Right atrium auricular region (tissue), 2 donors: ENCODE measurements around the gene PSTPIP2. TPM values are rescaled to one million over a fixed set of nuclear protein-coding genes. Genes with fewer than 3 reads are reported as not detected.

Experiments
- DNase-seq: peaks from one replicate; pipeline ENCODE4 v3.0.0-alpha.2; 2019; ENCODE audit warnings: low spot score
- H3K27ac ChIP-seq, 2 donors: fragments of 200-600 bp; sonication (generic); 1 replicate in 1 of 2; 2 replicates in 1 of 2; pipeline ENCODE4 v1.5.1; 2016 to 2019
- H3K27me3 ChIP-seq, 2 donors: fragments of 200-600 bp; sonication (generic); one replicate each; pipeline versions ENCODE4 v1.5.1 to v1.6.0; 2017 to 2019
- H3K36me3 ChIP-seq: fragments of 200-600 bp; sonication (generic); one replicate; pipeline ENCODE4 v1.5.1; 2016
- H3K4me1 ChIP-seq, 2 donors: fragments of 200-600 bp; sonication (generic); one replicate each; pipeline versions ENCODE4 v1.5.1 to v1.6.0; 2017 to 2019
- H3K4me3 ChIP-seq, 2 donors: fragments of 200-600 bp; sonication (generic); 1 replicate in 1 of 2; 2 replicates in 1 of 2; pipeline ENCODE4 v1.5.1; 2017 to 2019; ENCODE audit warnings: mild to moderate bottlenecking in 1 of 2, moderate library complexity in 1 of 2
- H3K9me3 ChIP-seq, 2 donors: fragments of 200-600 bp; sonication (generic); one replicate each; pipeline ENCODE4 v1.5.1; 2019
- CTCF ChIP-seq, 2 donors: fragments of 200-600 bp; sonication (generic); IDR thresholded peaks; one replicate each; pipeline ENCODE4 v1.5.1; 2019; ENCODE audit warnings: antibody characterized with exemption in 2 of 2
- total RNA-seq, 2 donors: library from RNA; depleted of rRNA; stranded (reverse); fragments of >200 nt; gene quantifications; one replicate each; pipeline ENCODE4 v1.1.0, GENCODE V29; 2016

Gene PSTPIP2
- total RNA-seq, 2 donors from 2014 or later, result 3.4 to 3.9 TPM

GRCh38 chr18:46068763-46069162 lies 3.3 kb downstream of the PSTPIP2 start:
- no peak for DNase-seq
- Histone ChIP-seq H3K36me3 (no peaks in the 10 kb centered on the region), H3K4me3 (no peak overlapping the region), H3K9me3 (peaks cover 0 to 7% of the 10 kb centered on the region in 2 donors), H3K4me1 (peaks cover 0 to 23% of the 10 kb centered on the region in 2 donors), H3K27ac (no peak overlapping the region), H3K27me3 (no peaks in the 10 kb centered on the region)
- no peak for TF ChIP-seq CTCF (IDR thresholded peaks at IDR 0.05)

- DNase-seq, result no peak
- no peaks in the 10 kb centered on the region for H3K36me3 ChIP-seq
- H3K4me3 ChIP-seq, result no peak overlapping the region
- peaks cover 0 to 12% of the 10 kb centered on the region in 2 donors for H3K4me1 ChIP-seq
- H3K9me3 ChIP-seq, result peaks cover 0 to 7% of the 10 kb centered on the region in 2 donors
- H3K27ac ChIP-seq, result no peak overlapping the region
- H3K27me3 ChIP-seq, result no peaks in the 10 kb centered on the region
- TF ChIP-seq CTCF (IDR thresholded peaks at IDR 0.05), result no peak
Measured at GRCh38 chr18:46067438-46068007, 4.5 kb downstream of the PSTPIP2 start.

GRCh38 chr18:46062781-46063180 lies 9.3 kb downstream of the PSTPIP2 start:
- Histone ChIP-seq H3K27ac (no peak overlapping the region), H3K36me3 (no peaks in the 10 kb centered on the region), H3K4me1 (no peaks in the 10 kb centered on the region), H3K4me3 (no peak overlapping the region), H3K9me3 (peaks cover 0 to 4% of the 10 kb centered on the region in 2 donors), H3K27me3 (no peaks in the 10 kb centered on the region)
- DNase-seq, result no peak
- no peak for TF ChIP-seq CTCF (IDR thresholded peaks at IDR 0.05)

GRCh38 chr18:46061796-46062195 lies 10.3 kb downstream of the PSTPIP2 start:
- no peaks in the 10 kb centered on the region for H3K4me1 ChIP-seq
- no peaks in the 10 kb centered on the region for H3K27me3 ChIP-seq
- DNase-seq, result no peak

GRCh38 chr18:46061387-46061786 lies 10.7 kb downstream of the PSTPIP2 start:
- peak; percentile 52 for DNase-seq
- H3K4me3 ChIP-seq, result no peak overlapping the region
- no peaks in the 10 kb centered on the region for H3K36me3 ChIP-seq
- no peaks in the 10 kb centered on the region for H3K27me3 ChIP-seq
- no peaks in the 10 kb centered on the region for H3K9me3 ChIP-seq
- H3K27ac ChIP-seq, result no peak overlapping the region
- no peaks in the 10 kb centered on the region for H3K4me1 ChIP-seq
- no peak for TF ChIP-seq CTCF (IDR thresholded peaks at IDR 0.05)

More at GRCh38 chr18:46061796-46062195, 10.3 kb downstream of the PSTPIP2 start:
- Histone ChIP-seq H3K4me3 (no peak overlapping the region), H3K9me3 (no peaks in the 10 kb centered on the region), H3K36me3 (no peaks in the 10 kb centered on the region), H3K27ac (no peak overlapping the region)
- TF ChIP-seq CTCF (IDR thresholded peaks at IDR 0.05), result no peak

- no peak for TF ChIP-seq CTCF (IDR thresholded peaks at IDR 0.05)
- no peaks in the 10 kb centered on the region for H3K9me3 ChIP-seq
Measured at GRCh38 chr18:46060359-46060841, 11.7 kb downstream of the PSTPIP2 start.

More at GRCh38 chr18:46060359-46060841, 11.7 kb downstream of the PSTPIP2 start:
- Histone ChIP-seq H3K27me3 (no peaks in the 10 kb centered on the region), H3K27ac (no peak overlapping the region), H3K4me3 (no peak overlapping the region), H3K36me3 (no peaks in the 10 kb centered on the region), H3K4me1 (no peaks in the 10 kb centered on the region)
- DNase-seq, result peak; percentile 55
